H9 (cell line): ENCODE measurements around the gene NPAT. TPM values are rescaled to one million over a fixed set of nuclear protein-coding genes. Genes with fewer than 3 reads are reported as not detected.

Experiments used
- DNase-seq: peaks from one replicate; pipeline ENCODE4 v3.0.0-alpha.2; 2017
- H2AFZ ChIP-seq: one replicate; pipeline ENCODE4 v1.6.1; 2013; ENCODE audit warnings: mild to moderate bottlenecking, low read length, control low read depth, moderate library complexity
- H2AK5ac ChIP-seq: 2 replicates; pipeline ENCODE4 v1.6.1; 2013; ENCODE audit warnings: low read length, control low read depth, mixed read lengths; ENCODE audit not compliant: insufficient read length
- H2BK120ac ChIP-seq: one replicate; pipeline ENCODE4 v1.6.1; 2013; ENCODE audit warnings: low read depth, mild to moderate bottlenecking, low read length, control low read depth, inconsistent platforms; ENCODE audit not compliant: poor library complexity, severe bottlenecking
- H2BK12ac ChIP-seq: 2 replicates; pipeline ENCODE4 v1.6.1; 2013; ENCODE audit warnings: low read length, control low read depth, mixed read lengths, low read depth; ENCODE audit not compliant: insufficient read length
- H2BK15ac ChIP-seq: 2 replicates; pipeline ENCODE4 v1.6.1; 2013; ENCODE audit warnings: low read depth, low read length, control low read depth
- H2BK20ac ChIP-seq: one replicate; pipeline ENCODE4 v1.6.1; 2013; ENCODE audit warnings: low read depth, mild to moderate bottlenecking, low read length, control low read depth, inconsistent platforms; ENCODE audit not compliant: poor library complexity, severe bottlenecking
- H2BK5ac ChIP-seq: 2 replicates; pipeline ENCODE4 v1.6.1; 2013; ENCODE audit warnings: low read length, control low read depth, mixed read lengths; ENCODE audit not compliant: insufficient read length
- H3K14ac ChIP-seq: 2 replicates; pipeline ENCODE4 v1.6.1; 2013; ENCODE audit warnings: low read length, control low read depth; ENCODE audit not compliant: insufficient read depth
- H3K18ac ChIP-seq: 2 replicates; pipeline ENCODE4 v1.6.1; 2013; ENCODE audit warnings: low read depth, mild to moderate bottlenecking, mixed read lengths, low read length, control low read depth; ENCODE audit not compliant: insufficient read length
- H3K23ac ChIP-seq: 2 replicates; pipeline ENCODE4 v1.6.1; 2013; ENCODE audit warnings: low read length, control low read depth, mixed read lengths, low read depth; ENCODE audit not compliant: insufficient read length
- H3K23me2 ChIP-seq: 2 replicates; pipeline ENCODE4 v1.6.1; 2013; ENCODE audit warnings: low read depth, mild to moderate bottlenecking, mixed read lengths, low read length, control low read depth; ENCODE audit not compliant: insufficient read length, poor library complexity, severe bottlenecking
- H3K27ac ChIP-seq: 2 replicates; pipeline ENCODE4 v1.5.1; 2013; ENCODE audit warnings: low read length, control low read depth, mixed read lengths, low read depth; ENCODE audit not compliant: insufficient read length
- H3K27me3 ChIP-seq: 2 replicates; pipeline ENCODE4 v1.6.1; 2013; ENCODE audit warnings: low read length, control low read depth, inconsistent platforms; ENCODE audit not compliant: insufficient read depth
- H3K4ac ChIP-seq: 2 replicates; pipeline ENCODE4 v1.6.1; 2013; ENCODE audit warnings: low read depth, mild to moderate bottlenecking, control low read depth, inconsistent platforms, low read length, moderate library complexity
- H3K4me1 ChIP-seq: 2 replicates; pipeline ENCODE4 v1.6.1; 2013; ENCODE audit warnings: low read length, control low read depth, inconsistent platforms; ENCODE audit not compliant: insufficient read depth
- H3K4me2 ChIP-seq: 2 replicates; pipeline ENCODE4 v1.6.1; 2013; ENCODE audit warnings: low read length, control low read depth, mixed read lengths; ENCODE audit not compliant: insufficient read length, insufficient read depth
- H3K56ac ChIP-seq: 2 replicates; pipeline ENCODE4 v1.6.1; 2013; ENCODE audit warnings: low read depth, mild to moderate bottlenecking, mixed read lengths, low read length, control low read depth; ENCODE audit not compliant: insufficient read length
- H3K79me1 ChIP-seq: 2 replicates; pipeline ENCODE4 v1.6.1; 2013; ENCODE audit warnings: low read depth, mild to moderate bottlenecking, moderate library complexity, low read length, control low read depth, inconsistent platforms; ENCODE audit not compliant: insufficient read depth, poor library complexity, severe bottlenecking
- H3K79me2 ChIP-seq: 2 replicates; pipeline ENCODE4 v1.6.1; 2013; ENCODE audit warnings: low read length, control low read depth, inconsistent platforms; ENCODE audit not compliant: insufficient read depth
- H3K9ac ChIP-seq: 2 replicates; pipeline ENCODE4 v1.6.1; 2013; ENCODE audit warnings: low read length, control low read depth, mixed read lengths; ENCODE audit not compliant: insufficient read length; ENCODE audit errors: extremely low read depth
- H3K9me3 ChIP-seq: one replicate; pipeline ENCODE4 v1.6.1; 2013; ENCODE audit warnings: low read depth, low read length, inconsistent platforms; ENCODE audit not compliant: control insufficient read depth
- H3T11ph ChIP-seq: one replicate; pipeline ENCODE4 v1.6.1; 2013; ENCODE audit warnings: mild to moderate bottlenecking, low read length, control low read depth, inconsistent platforms
- H4K20me1 ChIP-seq: one replicate; pipeline ENCODE4 v1.6.1; 2013; ENCODE audit not compliant: control insufficient read depth, insufficient read length, insufficient read depth
- H4K5ac ChIP-seq: 2 replicates; pipeline ENCODE4 v1.6.1; 2013; ENCODE audit warnings: low read depth, mild to moderate bottlenecking, mixed read lengths, low read length, control low read depth; ENCODE audit not compliant: insufficient read length
- H4K8ac ChIP-seq: replicated peaks from 2 replicates; pipeline ENCODE4 v1.6.1; 2013; ENCODE audit warnings: low read length, control low read depth, mixed read lengths, low read depth; ENCODE audit not compliant: insufficient read length
- H4K91ac ChIP-seq: 2 replicates; pipeline ENCODE4 v1.6.1; 2013; ENCODE audit warnings: low read depth, mild to moderate bottlenecking, moderate library complexity, mixed read lengths, low read length, control low read depth; ENCODE audit not compliant: insufficient read length
- H3K27ac Mint-ChIP-seq, 3 experiments: 2 replicates in 2 of 3; 3 replicates in 1 of 3; pipeline ENCODE4 v1.8.0; 2020 to 2021; ENCODE audit warnings: mixed read lengths in 3 of 3, mild to moderate bottlenecking in 1 of 3, moderate library complexity in 1 of 3
- H3K27me3 Mint-ChIP-seq: 2 replicates; pipeline ENCODE4 v1.8.0; 2021; ENCODE audit warnings: low read depth, mild to moderate bottlenecking, moderate library complexity, mixed read lengths
- H3K36me3 Mint-ChIP-seq, 3 experiments: 2 replicates in 2 of 3; 3 replicates in 1 of 3; pipeline ENCODE4 v1.8.0; 2020 to 2021; ENCODE audit warnings: low read depth in 3 of 3, mixed read lengths in 3 of 3; ENCODE audit not compliant: insufficient read depth in 1 of 3
- H3K4me1 Mint-ChIP-seq, 2 experiments: 2 replicates each; pipeline ENCODE4 v1.8.0; 2020; ENCODE audit warnings: mixed read lengths in 2 of 2
- H3K4me3 Mint-ChIP-seq, 2 experiments: 2 replicates in 1 of 2; 3 replicates in 1 of 2; pipeline ENCODE4 v1.8.0; 2020 to 2021; ENCODE audit warnings: mild to moderate bottlenecking in 2 of 2, mixed read lengths in 2 of 2, moderate library complexity in 1 of 2
- H3K9me3 Mint-ChIP-seq, 2 experiments: 2 replicates in 1 of 2; 3 replicates in 1 of 2; pipeline ENCODE4 v1.8.0; 2020; ENCODE audit warnings: mild to moderate bottlenecking in 2 of 2, mixed read lengths in 2 of 2, moderate library complexity in 1 of 2
- WGBS: extraction: QIAGEN DNeasy Blood & Tissue Kit; methylation state at CpG from one replicate; pipeline ENCODE4 v1.1.7; 2013; ENCODE audit warnings: missing lambda C conversion rate, low lambda C conversion rate, mixed read lengths; ENCODE audit not compliant: insufficient read length; ENCODE audit errors: extremely low coverage; 5-methylcytosine and 5-hydroxymethylcytosine counted together
- total RNA-seq: library from RNA; stranded (reverse); gene quantifications from 2 replicates; pipeline ENCODE4 v1.2.1, GENCODE V29; 2021
- TF ChIP-seq, protein P1 (sequence below): fragments of 200-600 bp; sonication (generic); conservative IDR thresholded peaks from 3 replicates; pipeline ENCODE4 v1.8.0; 2021; ENCODE audit warnings: antibody characterized with exemption, mild to moderate bottlenecking

NPAT gene
- total RNA-seq, 1 experiment from 2014 or later: 22.9 TPM

GRCh38 chr11:108207683-108208060, 14.8 kb downstream of the NPAT start:
- H3K27me3 ChIP-seq: no peaks in the 10 kb centered on the region
- no peak overlapping the region for H3K4me2 ChIP-seq
- H2BK20ac ChIP-seq: no peak overlapping the region
- no peak overlapping the region for H2AK5ac ChIP-seq
- no peaks in the 10 kb centered on the region for H3K9me3 ChIP-seq
- no CpG with 5 or more reads among the region's 6 CpGs for WGBS
- no peak for DNase-seq
- no peaks in the 10 kb centered on the region for H3K23me2 ChIP-seq
- H3K18ac ChIP-seq: no peak overlapping the region
- H2BK12ac ChIP-seq: no peak overlapping the region
- Mint-ChIP-seq H3K4me3 (no peak overlapping the region), H3K4me1 (peaks cover 3 to 8% of the 10 kb centered on the region in 2 experiments; a peak in 3 of 4 replicates), H3K27me3 (no peaks in the 10 kb centered on the region), H3K27ac (no peak overlapping the region), H3K36me3 (peaks cover 58 to 89% (median 84%) of the 10 kb centered on the region in 3 experiments), H3K9me3 (peaks cover 3 to 18% of the 10 kb centered on the region in 2 experiments)
- H2AFZ ChIP-seq: no peak overlapping the region
- peaks cover 2% of the 10 kb centered on the region; the same call in 1 of the 2 replicates for H3K79me2 ChIP-seq
- H4K91ac ChIP-seq: no peak overlapping the region
- H3K4me1 ChIP-seq: no peaks in the 10 kb centered on the region
- H4K20me1 ChIP-seq: no peaks in the 10 kb centered on the region
- H4K5ac ChIP-seq: no peak overlapping the region
- no peak overlapping the region for H3K14ac ChIP-seq
- H2BK15ac ChIP-seq: no peak overlapping the region
- no peak overlapping the region for H4K8ac ChIP-seq
- H3K27ac ChIP-seq: no peak overlapping the region
- no peak overlapping the region for H3K23ac ChIP-seq
- H2BK120ac ChIP-seq: no peak overlapping the region
- no peak overlapping the region for H2BK5ac ChIP-seq
- H3T11ph ChIP-seq: no peak overlapping the region
- H3K9ac ChIP-seq: no peak overlapping the region
- H3K79me1 ChIP-seq: peaks cover 8% of the 10 kb centered on the region
- H3K56ac ChIP-seq: no peak overlapping the region
- no peak overlapping the region for H3K4ac ChIP-seq
- TF ChIP-seq, protein P1, sequence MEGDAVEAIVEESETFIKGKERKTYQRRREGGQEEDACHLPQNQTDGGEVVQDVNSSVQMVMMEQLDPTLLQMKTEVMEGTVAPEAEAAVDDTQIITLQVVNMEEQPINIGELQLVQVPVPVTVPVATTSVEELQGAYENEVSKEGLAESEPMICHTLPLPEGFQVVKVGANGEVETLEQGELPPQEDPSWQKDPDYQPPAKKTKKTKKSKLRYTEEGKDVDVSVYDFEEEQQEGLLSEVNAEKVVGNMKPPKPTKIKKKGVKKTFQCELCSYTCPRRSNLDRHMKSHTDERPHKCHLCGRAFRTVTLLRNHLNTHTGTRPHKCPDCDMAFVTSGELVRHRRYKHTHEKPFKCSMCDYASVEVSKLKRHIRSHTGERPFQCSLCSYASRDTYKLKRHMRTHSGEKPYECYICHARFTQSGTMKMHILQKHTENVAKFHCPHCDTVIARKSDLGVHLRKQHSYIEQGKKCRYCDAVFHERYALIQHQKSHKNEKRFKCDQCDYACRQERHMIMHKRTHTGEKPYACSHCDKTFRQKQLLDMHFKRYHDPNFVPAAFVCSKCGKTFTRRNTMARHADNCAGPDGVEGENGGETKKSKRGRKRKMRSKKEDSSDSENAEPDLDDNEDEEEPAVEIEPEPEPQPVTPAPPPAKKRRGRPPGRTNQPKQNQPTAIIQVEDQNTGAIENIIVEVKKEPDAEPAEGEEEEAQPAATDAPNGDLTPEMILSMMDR: no peak
